Measurements from ENCODE around the gene MYL12A.
"Not testable (repeated sequence)": the region's sequence is repeated elsewhere in the genome, so short reads cannot be mapped to it uniquely, and the experiment has no call there.

The MYL12A gene

GRCh38 chr18:3256693-3257626, 9.4 kb downstream of the MYL12A start:
- peak; percentile 71 for DNase-seq

GRCh38 chr18:3257627-3258120, 10.1 kb downstream of the MYL12A start:
- no peak for DNase-seq

GRCh38 chr18:3260995-3261372, 13.4 kb downstream of the MYL12A start:
- no peak for DNase-seq

GRCh38 chr18:3261373-3262233, 14.0 kb downstream of the MYL12A start, which contains the start of gene MYL12B:
MYL12B (plus strand) TSS chr18:3262133; CDS start chr18:3272899, 10,766 bp downstream.
- peak; percentile 86 for DNase-seq

- no peak for DNase-seq
Observed at GRCh38 chr18:3262234-3263131, 14.9 kb downstream of the MYL12A start.

GRCh38 chr18:3263132-3263700, 15.6 kb downstream of the MYL12A start:
- DNase-seq, result no peak

- no peak for DNase-seq
Observed at GRCh38 chr18:3264362-3264761, 16.8 kb downstream of the MYL12A start.

GRCh38 chr18:3265564-3266033, 18.0 kb downstream of the MYL12A start:
- no peak for DNase-seq

GRCh38 chr18:3266062-3266608, 18.5 kb downstream of the MYL12A start:
- no peak for DNase-seq

- no peak for DNase-seq
Observed at GRCh38 chr18:3268306-3268705, 20.7 kb downstream of the MYL12A start.

GRCh38 chr18:3269241-3269913, 21.8 kb downstream of the MYL12A start:
- DNase-seq, result peak; percentile 65

- no peak for DNase-seq
Observed at GRCh38 chr18:3269914-3270299, 22.3 kb downstream of the MYL12A start.

- DNase-seq, result no peak
Observed at GRCh38 chr18:3273042-3273441, 25.4 kb downstream of the MYL12A start.

GRCh38 chr18:3277643-3278213, 30.1 kb downstream of the MYL12A start:
- not testable (repeated sequence) for DNase-seq

- no peak for DNase-seq
Observed at GRCh38 chr18:3279201-3280185, 31.9 kb downstream of the MYL12A start.

- DNase-seq, result peak; percentile 76
Observed at GRCh38 chr18:3281456-3282400, 34.1 kb downstream of the MYL12A start.

- DNase-seq, result no peak
Observed at GRCh38 chr18:3283253-3283863, 35.8 kb downstream of the MYL12A start.

- DNase-seq, result no peak
Observed at GRCh38 chr18:3283908-3284307, 36.3 kb downstream of the MYL12A start.
